Body of pancreas (tissue), 4 donors: ENCODE results near the gene SGMS2. TPM values are rescaled to one million over a fixed set of nuclear protein-coding genes. Genes with fewer than 3 reads are reported as not detected.

Experiments
- ATAC-seq: fragments of 150-250 bp; one replicate; pipeline ENCODE4 v1.9.1; 2016
- DNase-seq, 4 donors: peaks; one replicate each; pipeline ENCODE4 v3.0.0-alpha.2; 2019
- H3K27ac ChIP-seq, 4 donors: fragments of 200-600 bp; sonication (generic); 1 replicate in 3 of 4; 2 replicates in 1 of 4; pipeline versions ENCODE4 v1.5.1 to v1.6.1; 2016 to 2019; ENCODE audit warnings: mild to moderate bottlenecking in 1 of 4, mixed read lengths in 1 of 4, moderate library complexity in 1 of 4
- H3K27me3 ChIP-seq, 2 donors: fragments of 200-600 bp; sonication (generic); one replicate each; pipeline ENCODE4 v1.6.0; 2016; ENCODE audit warnings: mild to moderate bottlenecking in 1 of 2
- H3K36me3 ChIP-seq, 2 donors: fragments of 200-600 bp; sonication (generic); replicated peaks in 1 of 2; 2 replicates each; pipeline ENCODE4 v1.5.1; 2016; ENCODE audit warnings: low read depth in 2 of 2; ENCODE audit not compliant: insufficient read depth in 1 of 2
- H3K4me1 ChIP-seq: fragments of 200-600 bp; sonication (generic); one replicate; pipeline ENCODE4 v1.6.0; 2016
- H3K4me3 ChIP-seq, 2 donors: fragments of 200-600 bp; sonication (generic); 1 replicate in 1 of 2; 2 replicates in 1 of 2; pipeline ENCODE4 v1.5.1; 2016 to 2019
- H3K9me3 ChIP-seq, 3 donors: fragments of 200-600 bp; sonication (generic); 1 replicate in 2 of 3; 2 replicates in 1 of 3; pipeline ENCODE4 v1.5.1; 2016
- POLR2A ChIP-seq, 3 donors: fragments of 450-650 bp; IDR thresholded peaks; one replicate each; pipeline ENCODE4 v1.6.1; 2016; ENCODE audit warnings: antibody characterized with exemption in 3 of 3, mild to moderate bottlenecking in 2 of 3
- WGBS, 2 donors: methylation state at CpG; one replicate each; pipeline ENCODE4 v1.1.5; 2017; 5-methylcytosine and 5-hydroxymethylcytosine counted together
- intact Hi-C: fragments of 100-400 bp; cut with DNase I; formaldehyde crosslinking; loops from one replicate; pipeline ENCODE4 v1.15.1; 2023
- total RNA-seq, 2 donors: library from RNA; depleted of rRNA; stranded (reverse); fragments of >200 nt; gene quantifications; one replicate each; pipeline ENCODE4 v1.1.0, GENCODE V29; 2016
- TF ChIP-seq, protein P1 (sequence below), 7 experiments: fragments of 450-650 bp in 4 of 7; fragments of 200-600 bp in 3 of 7; sonication (generic) in 3 of 7; IDR thresholded peaks; one replicate each; pipeline ENCODE4 v1.5.1; 2016 to 2019; ENCODE audit warnings: antibody characterized with exemption in 7 of 7

The SGMS2 gene
- 10 to 100 TPM; 32.2 to 36.9 TPM for total RNA-seq

DNA sequence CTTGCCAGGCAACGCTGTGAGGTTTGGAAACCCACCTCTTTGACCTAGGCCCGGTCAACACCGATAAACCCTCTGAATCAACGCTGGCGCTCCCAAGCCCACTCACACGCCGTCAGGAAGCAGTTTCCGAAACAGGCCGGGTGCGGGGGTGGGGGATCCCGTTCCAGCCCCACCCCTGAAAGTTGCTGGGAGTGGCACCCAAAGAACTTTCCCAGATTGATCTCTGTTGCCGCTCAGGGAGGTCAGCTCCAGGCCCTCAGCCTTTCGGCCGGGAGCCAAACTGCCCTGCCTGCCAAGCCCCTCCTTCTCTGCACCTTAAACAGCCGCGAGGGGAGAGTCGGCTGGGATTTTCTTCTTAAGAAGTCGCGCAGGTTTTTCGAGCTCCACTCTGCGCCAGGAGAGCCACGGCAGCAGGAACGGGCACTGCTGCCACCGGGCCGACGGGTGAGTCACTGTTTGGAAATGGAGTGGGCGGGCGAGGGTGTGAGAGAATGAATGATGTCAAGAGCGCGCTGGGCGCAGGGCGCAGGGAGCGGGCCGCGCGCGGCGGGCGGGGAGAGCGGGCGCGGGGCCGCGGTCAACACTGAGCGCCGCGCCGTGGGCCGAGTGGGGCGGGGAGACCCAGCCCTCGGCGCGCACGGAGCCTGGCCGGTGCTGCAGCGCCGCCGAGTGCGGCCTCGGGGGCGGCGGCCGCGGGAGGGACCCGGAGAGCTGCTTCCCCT lies at the start of gene SGMS2:
TSS of gene SGMS2 (plus strand) at position 583 of the 722 bp plus-strand sequence. CDS start 70,622 bp downstream, outside the sequence.
- H3K27ac ChIP-seq = peak within 1 kb of the TSS; percentile 98 to 99 (median 98)
- DNase-seq (peak; percentile 90 to 95 (median 94)), ATAC-seq (peak; percentile 87)
- intact Hi-C loops = no loop called here
- no peaks in the 10 kb centered on the region for H3K9me3 ChIP-seq
- no peaks in the 10 kb centered on the region for H3K27me3 ChIP-seq
- H3K4me3 ChIP-seq = peak within 1 kb of the TSS; percentile 58 to 67
- TF ChIP-seq, protein P1, sequence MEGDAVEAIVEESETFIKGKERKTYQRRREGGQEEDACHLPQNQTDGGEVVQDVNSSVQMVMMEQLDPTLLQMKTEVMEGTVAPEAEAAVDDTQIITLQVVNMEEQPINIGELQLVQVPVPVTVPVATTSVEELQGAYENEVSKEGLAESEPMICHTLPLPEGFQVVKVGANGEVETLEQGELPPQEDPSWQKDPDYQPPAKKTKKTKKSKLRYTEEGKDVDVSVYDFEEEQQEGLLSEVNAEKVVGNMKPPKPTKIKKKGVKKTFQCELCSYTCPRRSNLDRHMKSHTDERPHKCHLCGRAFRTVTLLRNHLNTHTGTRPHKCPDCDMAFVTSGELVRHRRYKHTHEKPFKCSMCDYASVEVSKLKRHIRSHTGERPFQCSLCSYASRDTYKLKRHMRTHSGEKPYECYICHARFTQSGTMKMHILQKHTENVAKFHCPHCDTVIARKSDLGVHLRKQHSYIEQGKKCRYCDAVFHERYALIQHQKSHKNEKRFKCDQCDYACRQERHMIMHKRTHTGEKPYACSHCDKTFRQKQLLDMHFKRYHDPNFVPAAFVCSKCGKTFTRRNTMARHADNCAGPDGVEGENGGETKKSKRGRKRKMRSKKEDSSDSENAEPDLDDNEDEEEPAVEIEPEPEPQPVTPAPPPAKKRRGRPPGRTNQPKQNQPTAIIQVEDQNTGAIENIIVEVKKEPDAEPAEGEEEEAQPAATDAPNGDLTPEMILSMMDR (IDR thresholded peaks at IDR 0.05) = peak in 1 of 7 experiments; percentile 17
- peak; percentile 92 to 97 (median 96) for TF ChIP-seq POLR2A (IDR thresholded peaks at IDR 0.05)
- H3K36me3 ChIP-seq = no peaks in the 10 kb centered on the region
- H3K4me1 ChIP-seq = peaks cover 29% of the 10 kb centered on the region
- 0 to 1% methylated on average over 8 to 41 of the region's 65 CpGs for WGBS, 2 donors

DNA sequence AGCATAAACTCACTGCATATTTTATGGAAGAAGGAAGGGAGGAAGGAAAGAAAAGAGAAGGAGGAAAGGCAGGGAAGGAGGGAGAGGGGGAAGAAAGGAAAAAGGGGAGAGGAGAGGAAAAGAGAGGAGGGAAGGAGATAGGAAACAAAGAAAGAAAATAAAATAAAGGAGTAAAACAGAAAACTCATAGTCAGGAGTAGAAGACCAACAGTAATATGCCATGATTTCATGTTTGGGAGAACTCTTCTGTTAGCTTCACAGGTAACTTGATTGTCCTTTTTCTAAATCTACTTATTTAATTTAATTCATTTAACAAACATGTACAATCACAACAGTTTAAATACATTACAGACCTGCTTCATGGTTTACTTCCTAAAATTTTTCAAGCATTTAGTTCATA lies 46.8 kb upstream of the SGMS2 start:
- Histone ChIP-seq H3K4me1 (no peaks in the 10 kb centered on the region), H3K36me3 (no peaks in the 10 kb centered on the region), H3K9me3 (no peaks in the 10 kb centered on the region), H3K27ac (no peak overlapping the region), H3K27me3 (no peaks in the 10 kb centered on the region), H3K4me3 (no peak overlapping the region)
- no peak for ATAC-seq
- no peak for DNase-seq
- TF ChIP-seq, protein P1 (IDR thresholded peaks at IDR 0.05) = no peak
- no peak for TF ChIP-seq POLR2A (IDR thresholded peaks at IDR 0.05)
- intact Hi-C loops = no loop called here

DNA sequence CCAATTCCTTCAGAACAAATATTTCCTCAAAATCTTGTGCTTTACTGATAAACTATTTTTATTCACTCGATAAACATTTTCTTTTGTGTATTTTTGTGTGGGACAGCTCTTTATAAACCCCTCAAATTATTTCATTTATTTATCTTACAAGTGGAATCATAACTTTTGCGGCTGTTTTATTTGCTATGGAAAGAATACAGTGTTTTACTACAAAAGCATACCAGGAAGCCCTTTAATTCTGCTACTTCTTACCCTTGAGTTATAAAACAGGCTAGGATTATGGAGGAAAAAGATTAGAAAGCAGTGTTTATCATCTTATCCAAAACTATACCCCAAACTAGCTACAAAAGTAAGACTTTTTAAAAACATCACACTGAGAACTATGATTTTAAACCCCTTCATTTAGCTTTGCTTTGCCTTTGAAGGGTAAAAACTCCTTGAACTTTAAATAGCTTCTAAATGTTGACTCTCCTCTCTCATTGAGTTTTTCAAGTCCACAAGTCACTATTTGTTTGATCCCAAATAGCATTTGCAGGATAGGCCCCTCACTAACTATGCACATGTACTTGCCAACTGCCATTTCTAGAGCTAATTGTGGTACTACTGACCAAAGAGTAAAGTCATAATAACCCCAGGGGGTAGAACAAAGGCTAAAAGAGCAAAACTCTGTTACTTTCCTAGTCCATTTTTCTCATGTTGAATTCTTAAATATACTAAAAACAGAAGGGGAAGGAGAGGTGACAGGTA lies 45.8 kb upstream of the SGMS2 start:
- no peaks in the 10 kb centered on the region for H3K36me3 ChIP-seq
- intact Hi-C loops = no loop called here
- TF ChIP-seq POLR2A (IDR thresholded peaks at IDR 0.05) = no peak
- TF ChIP-seq, protein P1 (IDR thresholded peaks at IDR 0.05) = no peak
- WGBS, 2 donors = 43 to 44% methylated on average over 2 of the region's 2 CpGs
- no peak overlapping the region for H3K27ac ChIP-seq
- DNase-seq (no peak), ATAC-seq (no peak)
- no peaks in the 10 kb centered on the region for H3K4me1 ChIP-seq
- no peak overlapping the region for H3K4me3 ChIP-seq
- H3K9me3 ChIP-seq = no peaks in the 10 kb centered on the region
- H3K27me3 ChIP-seq = no peaks in the 10 kb centered on the region

DNA sequence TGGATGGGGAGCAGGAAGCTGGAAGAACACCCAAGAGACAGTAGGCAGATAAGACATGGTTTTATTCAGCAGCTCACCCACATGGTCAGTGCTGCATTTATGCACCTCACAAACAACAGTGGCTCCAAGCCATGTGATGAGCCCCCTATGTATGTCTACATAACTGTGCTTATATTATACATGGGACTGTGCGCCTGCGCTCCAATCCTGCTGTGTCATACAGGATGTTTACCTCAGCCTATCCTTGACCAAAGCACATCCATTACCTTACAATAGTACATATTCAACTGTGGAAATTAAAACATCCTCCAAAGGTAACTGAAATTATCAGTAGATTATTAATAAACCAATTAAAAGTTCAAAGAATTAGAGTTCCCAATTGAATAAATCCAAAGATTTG lies 44.1 kb upstream of the SGMS2 start:
- Histone ChIP-seq H3K27me3 (no peaks in the 10 kb centered on the region), H3K9me3 (no peaks in the 10 kb centered on the region), H3K36me3 (no peaks in the 10 kb centered on the region), H3K4me3 (no peak overlapping the region), H3K4me1 (no peaks in the 10 kb centered on the region), H3K27ac (no peak overlapping the region)
- DNase-seq = no peak
- ATAC-seq = no peak
- TF ChIP-seq, protein P1 (IDR thresholded peaks at IDR 0.05) = no peak
- TF ChIP-seq POLR2A (IDR thresholded peaks at IDR 0.05) = no peak
- WGBS, 2 donors = 95 to 100% methylated on average over 2 of the region's 2 CpGs
- intact Hi-C loops = no loop called here
